Vagina (tissue), 2 donors: ENCODE results near the gene ZNF831.

Source experiments
- POLR2A ChIP-seq, 2 donors: fragments of 450-650 bp; IDR thresholded peaks; one replicate each; pipeline ENCODE4 v1.6.1; 2017; ENCODE audit warnings: antibody characterized with exemption in 2 of 2, mild to moderate bottlenecking in 2 of 2, moderate library complexity in 2 of 2
- TF ChIP-seq, protein P1 (sequence below), 3 experiments: fragments of 450-650 bp in 2 of 3; fragments of 200-600 bp in 1 of 3; sonication (generic) in 1 of 3; IDR thresholded peaks; one replicate each; pipeline ENCODE4 v1.5.1; 2017 to 2019; ENCODE audit warnings: antibody characterized with exemption in 3 of 3, mild to moderate bottlenecking in 2 of 3, moderate library complexity in 2 of 3

DNA sequence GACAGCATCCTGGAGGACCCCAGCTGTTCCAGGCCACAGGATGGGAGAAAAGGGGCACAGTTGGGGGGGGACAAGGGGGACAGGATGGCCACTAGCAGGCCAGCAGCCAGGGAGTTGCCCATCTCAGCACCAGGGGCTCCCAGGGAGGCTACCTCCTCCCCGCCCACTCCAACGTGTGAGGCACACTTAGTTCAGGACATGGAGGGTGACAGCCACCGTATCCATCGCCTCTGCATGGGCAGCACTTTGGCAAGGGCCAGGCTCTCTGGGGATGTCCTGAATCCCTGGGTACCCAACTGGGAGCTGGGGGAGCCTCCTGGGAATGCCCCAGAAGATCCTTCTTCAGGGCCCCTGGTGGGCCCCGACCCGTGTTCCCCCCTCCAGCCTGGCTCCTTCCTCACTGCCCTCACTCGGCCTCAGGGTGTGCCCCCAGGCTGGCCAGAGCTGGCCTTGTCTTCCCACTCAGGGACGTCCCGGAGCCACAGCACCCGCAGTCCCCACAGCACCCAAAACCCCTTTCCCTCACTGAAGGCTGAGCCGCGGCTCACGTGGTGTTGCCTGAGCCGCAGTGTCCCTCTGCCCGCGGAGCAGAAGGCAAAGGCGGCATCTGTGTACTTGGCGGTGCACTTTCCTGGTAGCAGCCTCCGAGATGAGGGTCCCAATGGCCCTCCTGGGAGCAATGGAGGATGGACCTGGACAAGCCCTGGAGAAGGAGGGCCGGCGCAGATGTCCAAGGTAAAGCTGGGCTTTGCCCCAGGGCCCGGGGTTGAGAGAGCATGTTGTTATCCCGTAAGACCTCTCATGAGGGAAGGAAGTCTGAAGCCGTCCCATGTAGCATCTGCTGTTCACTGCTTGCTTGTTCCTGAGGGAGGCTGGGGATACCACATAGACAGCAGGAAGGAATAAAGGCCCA lies 30.7 kb downstream of the ZNF831 start:
- TF ChIP-seq, protein P1, sequence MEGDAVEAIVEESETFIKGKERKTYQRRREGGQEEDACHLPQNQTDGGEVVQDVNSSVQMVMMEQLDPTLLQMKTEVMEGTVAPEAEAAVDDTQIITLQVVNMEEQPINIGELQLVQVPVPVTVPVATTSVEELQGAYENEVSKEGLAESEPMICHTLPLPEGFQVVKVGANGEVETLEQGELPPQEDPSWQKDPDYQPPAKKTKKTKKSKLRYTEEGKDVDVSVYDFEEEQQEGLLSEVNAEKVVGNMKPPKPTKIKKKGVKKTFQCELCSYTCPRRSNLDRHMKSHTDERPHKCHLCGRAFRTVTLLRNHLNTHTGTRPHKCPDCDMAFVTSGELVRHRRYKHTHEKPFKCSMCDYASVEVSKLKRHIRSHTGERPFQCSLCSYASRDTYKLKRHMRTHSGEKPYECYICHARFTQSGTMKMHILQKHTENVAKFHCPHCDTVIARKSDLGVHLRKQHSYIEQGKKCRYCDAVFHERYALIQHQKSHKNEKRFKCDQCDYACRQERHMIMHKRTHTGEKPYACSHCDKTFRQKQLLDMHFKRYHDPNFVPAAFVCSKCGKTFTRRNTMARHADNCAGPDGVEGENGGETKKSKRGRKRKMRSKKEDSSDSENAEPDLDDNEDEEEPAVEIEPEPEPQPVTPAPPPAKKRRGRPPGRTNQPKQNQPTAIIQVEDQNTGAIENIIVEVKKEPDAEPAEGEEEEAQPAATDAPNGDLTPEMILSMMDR (IDR thresholded peaks at IDR 0.05), result no peak
- no peak for TF ChIP-seq POLR2A (IDR thresholded peaks at IDR 0.05)
